ENCODE measurements around the gene NLRP6. TPM values are rescaled to one million over a fixed set of nuclear protein-coding genes. Genes with fewer than 3 reads are reported as not detected.
"Not testable (repeated sequence)": the region's sequence is repeated elsewhere in the genome, so short reads cannot be mapped to it uniquely, and the experiment has no call there.

The NLRP6 gene
- total and polyA plus RNA-seq, 8 donors = 0.06 to 1.5 (median 0.17) TPM; not detected in 4

GRCh38 chr11:324156-324555, 45.9 kb downstream of the NLRP6 start:
- no peak for TF ChIP-seq CTCF (IDR thresholded peaks at IDR 0.05)

GRCh38 chr11:324593-325517, 46.6 kb downstream of the NLRP6 start:
- H3K36me3 ChIP-seq; H3K27me3 ChIP-seq; H3K9me3 ChIP-seq; intact Hi-C loops (cut with DNase I); H3K4me3 ChIP-seq; ATAC-seq: not testable (repeated sequence)
- peaks cover 24 to 56% of the 10 kb centered on the region in 2 donors for H3K4me1 ChIP-seq
- DNase-seq = peak in 2 of 4 donors; percentile 12 to 46
- peak overlapping the region; percentile 42 to 79 for H3K27ac ChIP-seq

More at GRCh38 chr11:324156-324555, 45.9 kb downstream of the NLRP6 start:
- Histone ChIP-seq H3K4me1 (peaks cover 24 to 56% of the 10 kb centered on the region in 2 donors), H3K27ac (peak overlapping the region; percentile 42 to 79), H3K36me3 (no peaks in the 10 kb centered on the region), H3K9me3 (no peaks in the 10 kb centered on the region), H3K27me3 (no peaks in the 10 kb centered on the region), H3K4me3 (no peak overlapping the region)
- ATAC-seq (no peak), DNase-seq (peak in 2 of 4 donors; percentile 20 to 27)
- intact Hi-C loops (cut with DNase I) = no loop called here

- no peaks in the 10 kb centered on the region for H3K36me3 ChIP-seq
- DNase-seq = peak in 2 of 4 donors; percentile 26 to 70
- intact Hi-C loops (cut with DNase I) = no loop called here
- peak overlapping the region in 1 of 2 donors; percentile 10 for H3K4me3 ChIP-seq
- H3K4me1 ChIP-seq = peaks cover 24 to 56% of the 10 kb centered on the region in 2 donors
- TF ChIP-seq CTCF (IDR thresholded peaks at IDR 0.05) = no peak
- no peaks in the 10 kb centered on the region for H3K27me3 ChIP-seq
- H3K9me3 ChIP-seq = no peaks in the 10 kb centered on the region
- ATAC-seq = no peak
- peak overlapping the region; percentile 81 to 97 for H3K27ac ChIP-seq
Measured at GRCh38 chr11:325796-326591, 47.8 kb downstream of the NLRP6 start.

GRCh38 chr11:326592-326841, 48.3 kb downstream of the NLRP6 start:
- intact Hi-C loops (cut with DNase I) = no loop called here
- Histone ChIP-seq H3K36me3 (no peaks in the 10 kb centered on the region), H3K27ac (peak overlapping the region; percentile 81 to 97), H3K4me1 (peaks cover 24 to 56% of the 10 kb centered on the region in 2 donors), H3K27me3 (no peaks in the 10 kb centered on the region), H3K4me3 (peak overlapping the region in 1 of 2 donors; percentile 10), H3K9me3 (no peaks in the 10 kb centered on the region)
- no peak for ATAC-seq
- TF ChIP-seq CTCF (IDR thresholded peaks at IDR 0.05) = no peak
- DNase-seq = no peak

GRCh38 chr11:326842-327580, 48.8 kb downstream of the NLRP6 start:
- H3K27me3 ChIP-seq = no peaks in the 10 kb centered on the region
- ATAC-seq = peak; percentile 82
- no peaks in the 10 kb centered on the region for H3K36me3 ChIP-seq
- intact Hi-C loops (cut with DNase I) = no loop called here
- peak overlapping the region; percentile 81 to 97 for H3K27ac ChIP-seq
- H3K4me1 ChIP-seq = peaks cover 24 to 56% of the 10 kb centered on the region in 2 donors
- H3K4me3 ChIP-seq = peak overlapping the region in 1 of 2 donors; percentile 10
- no peaks in the 10 kb centered on the region for H3K9me3 ChIP-seq
- no peak for TF ChIP-seq CTCF (IDR thresholded peaks at IDR 0.05)
- peak in 3 of 4 donors; percentile 75 to 91 (median 88) for DNase-seq

Data from left lung (tissue), 10 donors.